BLaER1 treated with 17β-estradiol and CSF1 and Interleukin-3, amounts not matched to agents 10 nM and 100 nM (cell line): ENCODE measurements around the gene CXorf66.
"Not testable (repeated sequence)": the region's sequence is repeated elsewhere in the genome, so short reads cannot be mapped to it uniquely, and the experiment has no call there.

Experiments used
- H3K27ac ChIP-seq, 11 experiments: shearing (Covaris generic); formaldehyde crosslinking; 2 replicates each; pipeline ENCODE4 v1.8.1; 2022
- H3K27me3 ChIP-seq, 11 experiments: shearing (Covaris generic); formaldehyde crosslinking; 2 replicates each; pipeline ENCODE4 v1.8.1; 2022
- H3K36me3 ChIP-seq, 11 experiments: shearing (Covaris generic); formaldehyde crosslinking; 2 replicates each; pipeline ENCODE4 v1.8.1; 2022
- H3K4me1 ChIP-seq, 10 experiments: shearing (Covaris generic); formaldehyde crosslinking; 2 replicates each; pipeline ENCODE4 v1.8.1; 2022
- H3K4me2 ChIP-seq, 11 experiments: shearing (Covaris generic); formaldehyde crosslinking; 2 replicates each; pipeline ENCODE4 v1.8.1; 2022
- H3K4me3 ChIP-seq, 10 experiments: shearing (Covaris generic); formaldehyde crosslinking; 2 replicates each; pipeline ENCODE4 v1.8.1; 2022
- H3K9ac ChIP-seq, 11 experiments: shearing (Covaris generic); formaldehyde crosslinking; 2 replicates each; pipeline ENCODE4 v1.8.1; 2022
- H3K9me3 ChIP-seq, 11 experiments: shearing (Covaris generic); formaldehyde crosslinking; replicated peaks in 1 of 11; 2 replicates each; pipeline ENCODE4 v1.8.1; 2022
- H4K20me1 ChIP-seq, 11 experiments: shearing (Covaris generic); formaldehyde crosslinking; 2 replicates each; pipeline ENCODE4 v1.8.1; 2022
- Cebpa-rat ChIP-seq, 11 experiments: shearing (Covaris generic); IDR thresholded peaks; 2 replicates each; pipeline ENCODE4 v1.8.1; 2022

CXorf66 gene, protein sequence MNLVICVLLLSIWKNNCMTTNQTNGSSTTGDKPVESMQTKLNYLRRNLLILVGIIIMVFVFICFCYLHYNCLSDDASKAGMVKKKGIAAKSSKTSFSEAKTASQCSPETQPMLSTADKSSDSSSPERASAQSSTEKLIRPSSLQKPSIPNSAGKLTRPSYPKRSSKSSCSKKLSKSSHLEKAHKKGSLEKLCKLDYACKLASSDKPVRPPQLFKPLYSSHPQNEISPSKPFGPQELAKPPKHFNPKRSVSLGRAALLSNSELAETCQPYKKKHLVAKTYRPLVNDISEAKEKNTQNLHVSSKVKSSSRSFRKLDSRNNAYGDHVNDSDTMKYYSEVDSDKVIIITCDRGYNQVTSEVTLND

GRCh38 chrX:139965421-139965820 lies at the start of gene CXorf66:
TSS of gene CXorf66 (minus strand) at chrX:139965521. CDS start at chrX:139965496, 25 bp downstream.
- no peak within 1 kb of the TSS for H3K27ac ChIP-seq
- H3K4me2 ChIP-seq, result no peak within 1 kb of the TSS
- no peak within 1 kb of the TSS for H3K4me3 ChIP-seq
- no peaks in the 10 kb centered on the region for H3K36me3 ChIP-seq
- H3K9me3 ChIP-seq, result peaks cover 0 to 12% (median 0%) of the 10 kb centered on the region in 11 experiments; a peak in 2 of 22 replicates
- H4K20me1 ChIP-seq, result no peaks in the 10 kb centered on the region
- no peak for TF ChIP-seq Cebpa-rat (IDR thresholded peaks at IDR 0.05)
- H3K27me3 ChIP-seq, result peaks cover 32 to 67% (median 56%) of the 10 kb centered on the region in 11 experiments
- no peaks in the 10 kb centered on the region for H3K4me1 ChIP-seq
- H3K9ac ChIP-seq, result no peak within 1 kb of the TSS

GRCh38 chrX:139982856-139983255 lies 17.5 kb upstream of the CXorf66 start:
- no peaks in the 10 kb centered on the region for H3K36me3 ChIP-seq
- H4K20me1 ChIP-seq, result no peaks in the 10 kb centered on the region
- TF ChIP-seq Cebpa-rat (IDR thresholded peaks at IDR 0.05), result no peak
- no peak overlapping the region for H3K9ac ChIP-seq
- H3K27me3 ChIP-seq, result peaks cover 26 to 87% (median 81%) of the 10 kb centered on the region in 11 experiments
- no peaks in the 10 kb centered on the region for H3K9me3 ChIP-seq
- H3K27ac ChIP-seq, result no peak overlapping the region
- no peak overlapping the region for H3K4me3 ChIP-seq
- no peaks in the 10 kb centered on the region for H3K4me1 ChIP-seq
- no peak overlapping the region for H3K4me2 ChIP-seq

DNA sequence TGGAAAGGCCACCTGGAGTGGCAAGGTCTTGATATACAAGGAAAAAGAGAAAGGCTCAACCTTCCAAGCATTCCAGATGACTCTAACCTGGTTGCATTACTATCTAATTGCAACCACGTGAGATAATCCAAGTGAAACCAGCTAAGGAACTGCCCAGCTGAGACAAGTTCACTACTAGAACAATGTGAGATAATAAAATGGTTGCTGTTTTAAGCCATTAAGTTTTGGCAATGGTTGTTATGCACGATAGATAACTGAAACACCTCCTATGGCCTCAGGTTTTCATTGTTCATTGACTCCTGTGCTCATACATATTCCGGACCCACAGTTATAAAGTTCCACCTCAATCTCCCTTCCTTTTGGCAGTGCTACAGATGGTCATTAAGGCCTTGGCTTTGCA lies 9.2 kb upstream of the CXorf66 start:
- Histone ChIP-seq H4K20me1 (no peaks in the 10 kb centered on the region), H3K9me3 (peaks cover 12 to 19% (median 15%) of the 10 kb centered on the region in 11 experiments; a peak in 21 of 22 replicates), H3K27me3 (peaks cover 16 to 79% (median 63%) of the 10 kb centered on the region in 11 experiments; a peak in 20 of 22 replicates), H3K9ac (no peak overlapping the region), H3K36me3 (no peaks in the 10 kb centered on the region), H3K27ac (no peak overlapping the region), H3K4me3 (no peak overlapping the region), H3K4me2 (no peak overlapping the region), H3K4me1 (no peaks in the 10 kb centered on the region)
- TF ChIP-seq Cebpa-rat (IDR thresholded peaks at IDR 0.05), result no peak

DNA sequence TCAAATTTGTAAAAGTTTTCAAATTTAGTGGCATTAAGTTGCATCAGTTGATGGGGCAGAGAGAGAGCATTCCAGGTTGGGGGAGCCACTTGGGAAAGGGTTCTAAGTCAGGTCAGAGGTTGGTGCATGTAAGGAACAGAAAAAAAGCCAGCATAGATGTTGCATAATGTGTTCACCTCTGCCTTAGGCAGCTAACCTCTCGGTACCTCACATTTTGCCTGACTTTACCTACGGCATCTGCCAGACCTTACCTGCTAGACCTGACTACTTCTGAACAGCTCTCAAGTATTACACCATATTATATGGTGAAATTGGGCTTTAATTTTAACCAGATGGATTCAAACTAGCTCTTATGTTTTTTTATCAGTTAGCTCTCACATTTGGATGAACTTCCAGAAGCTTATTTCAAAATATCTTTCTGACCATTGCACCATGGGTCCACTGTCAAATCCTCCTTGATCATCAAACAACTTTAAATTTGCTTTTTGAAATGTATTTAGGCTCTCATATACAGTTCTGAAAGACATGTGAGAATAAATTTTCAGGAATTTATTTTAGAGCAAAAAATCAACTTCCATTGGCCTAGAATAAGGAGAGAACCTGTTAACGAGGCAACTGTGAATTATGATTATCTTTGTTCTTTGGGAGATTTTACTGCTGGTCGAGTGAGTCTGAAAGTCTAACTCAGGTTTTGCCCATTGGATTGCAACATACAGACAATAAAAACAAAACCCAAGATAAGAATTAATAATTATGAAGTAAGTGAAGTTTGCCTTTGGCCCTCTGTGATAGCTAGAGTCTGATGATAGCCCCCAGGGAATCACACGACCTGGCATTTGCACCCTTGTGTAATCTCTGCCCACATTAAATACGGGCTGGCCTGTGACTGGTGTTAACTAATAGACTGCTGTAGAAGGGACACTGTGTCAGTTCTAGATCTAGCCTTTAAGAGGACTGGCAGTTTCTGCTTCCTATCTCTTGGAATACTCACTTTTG lies 7.6 kb upstream of the CXorf66 start:
- peaks cover 12 to 19% (median 15%) of the 10 kb centered on the region in 11 experiments; a peak in 21 of 22 replicates for H3K9me3 ChIP-seq
- H3K27ac ChIP-seq, result no peak overlapping the region
- no peaks in the 10 kb centered on the region for H3K4me1 ChIP-seq
- TF ChIP-seq Cebpa-rat (IDR thresholded peaks at IDR 0.05), result no peak
- H3K9ac ChIP-seq, result no peak overlapping the region
- no peaks in the 10 kb centered on the region for H4K20me1 ChIP-seq
- no peak overlapping the region for H3K4me3 ChIP-seq
- H3K27me3 ChIP-seq, result peaks cover 14 to 82% (median 56%) of the 10 kb centered on the region in 11 experiments; a peak in 20 of 22 replicates
- H3K4me2 ChIP-seq, result no peak overlapping the region
- H3K36me3 ChIP-seq, result no peaks in the 10 kb centered on the region

DNA sequence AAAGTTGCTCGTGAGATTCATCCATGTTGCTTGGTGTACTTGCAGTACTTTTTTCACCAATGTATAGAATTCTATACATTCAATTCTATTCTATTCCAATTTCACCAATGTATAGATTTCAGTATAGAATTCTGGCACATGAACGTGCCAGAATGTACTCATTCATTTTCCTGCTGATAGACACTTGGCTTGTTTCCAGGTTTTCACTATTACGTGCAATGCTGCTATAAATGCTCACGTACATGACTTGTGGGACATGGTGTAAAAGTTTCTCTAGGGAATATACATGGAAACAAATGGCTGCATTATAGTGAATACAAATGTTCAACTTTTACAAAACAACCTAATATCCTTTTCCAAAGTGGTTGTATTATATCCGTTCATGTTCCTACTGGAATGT lies 6.8 kb upstream of the CXorf66 start:
- H3K9ac ChIP-seq, result no peak overlapping the region
- peaks cover 16 to 84% (median 58%) of the 10 kb centered on the region in 11 experiments; a peak in 20 of 22 replicates for H3K27me3 ChIP-seq
- H4K20me1 ChIP-seq, result no peaks in the 10 kb centered on the region
- no peak overlapping the region for H3K4me2 ChIP-seq
- no peaks in the 10 kb centered on the region for H3K36me3 ChIP-seq
- TF ChIP-seq Cebpa-rat (IDR thresholded peaks at IDR 0.05), result no peak
- peaks cover 10 to 14% (median 11%) of the 10 kb centered on the region in 11 experiments; a peak in 21 of 22 replicates for H3K9me3 ChIP-seq
- H3K4me3 ChIP-seq, result no peak overlapping the region
- H3K4me1 ChIP-seq, result no peaks in the 10 kb centered on the region
- H3K27ac ChIP-seq, result no peak overlapping the region

- Histone ChIP-seq H3K9ac (no peak overlapping the region), H3K27ac (no peak overlapping the region), H4K20me1 (no peaks in the 10 kb centered on the region)
Observed at GRCh38 chrX:139971394-139971749, 6.1 kb upstream of the CXorf66 start.

DNA sequence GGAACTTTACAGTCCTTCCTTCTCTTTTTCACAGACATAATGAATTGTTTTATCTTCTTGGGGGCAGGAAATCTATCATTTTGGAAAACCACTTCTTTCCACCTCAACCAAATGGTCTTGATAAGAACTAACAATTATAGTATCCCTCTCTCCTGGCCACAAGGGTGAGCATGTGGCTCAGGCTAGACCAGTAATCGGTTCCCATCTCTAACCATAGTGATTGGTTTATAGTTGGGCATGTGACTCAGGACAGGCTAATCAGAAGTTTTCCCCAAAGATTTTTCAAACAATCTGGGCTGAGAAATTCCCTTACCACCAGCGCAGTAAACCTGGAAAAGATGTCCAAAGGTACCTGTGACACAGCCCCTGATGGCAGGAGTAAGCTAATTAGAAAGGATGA lies 4.0 kb upstream of the CXorf66 start:
- H3K27ac ChIP-seq, result no peak overlapping the region
- no peak overlapping the region for H3K4me2 ChIP-seq
- no peaks in the 10 kb centered on the region for H4K20me1 ChIP-seq
- H3K27me3 ChIP-seq, result peaks cover 20 to 67% (median 55%) of the 10 kb centered on the region in 11 experiments; a peak in 20 of 22 replicates
- H3K4me1 ChIP-seq, result no peaks in the 10 kb centered on the region
- H3K9me3 ChIP-seq, result peaks cover 0 to 3% (median 0%) of the 10 kb centered on the region in 11 experiments; a peak in 2 of 22 replicates
- TF ChIP-seq Cebpa-rat (IDR thresholded peaks at IDR 0.05), result no peak
- H3K4me3 ChIP-seq, result no peak overlapping the region
- H3K36me3 ChIP-seq, result no peaks in the 10 kb centered on the region
- no peak overlapping the region for H3K9ac ChIP-seq

More at GRCh38 chrX:139971394-139971749, 6.1 kb upstream of the CXorf66 start:
- Histone ChIP-seq H3K9me3 (peaks cover 3 to 7% (median 5%) of the 10 kb centered on the region in 11 experiments; a peak in 15 of 22 replicates), H3K4me1 (no peaks in the 10 kb centered on the region), H3K36me3 (no peaks in the 10 kb centered on the region), H3K4me3 (no peak overlapping the region), H3K4me2 (no peak overlapping the region), H3K27me3 (peaks cover 20 to 85% (median 58%) of the 10 kb centered on the region in 11 experiments; a peak in 20 of 22 replicates)
- TF ChIP-seq Cebpa-rat (IDR thresholded peaks at IDR 0.05), result no peak

- H3K9me3 ChIP-seq, result peaks cover 0 to 4% (median 0%) of the 10 kb centered on the region in 11 experiments; a peak in 2 of 22 replicates
- no peak overlapping the region for H3K9ac ChIP-seq
- H3K36me3 ChIP-seq, result no peaks in the 10 kb centered on the region
- H3K4me3 ChIP-seq, result no peak overlapping the region
- H3K4me2 ChIP-seq, result no peak overlapping the region
- H3K27me3 ChIP-seq, result peaks cover 24 to 60% (median 48%) of the 10 kb centered on the region in 11 experiments; a peak in 20 of 22 replicates
- no peaks in the 10 kb centered on the region for H4K20me1 ChIP-seq
- H3K27ac ChIP-seq, result no peak overlapping the region
- no peaks in the 10 kb centered on the region for H3K4me1 ChIP-seq
- no peak for TF ChIP-seq Cebpa-rat (IDR thresholded peaks at IDR 0.05)
Observed at GRCh38 chrX:139967750-139968149, 2.4 kb upstream of the CXorf66 start.

GRCh38 chrX:139967300-139967699 lies 2.0 kb upstream of the CXorf66 start:
- H3K36me3 ChIP-seq, result no peaks in the 10 kb centered on the region
- no peak overlapping the region for H3K27ac ChIP-seq
- H3K27me3 ChIP-seq, result peaks cover 24 to 60% (median 49%) of the 10 kb centered on the region in 11 experiments; a peak in 20 of 22 replicates
- no peak overlapping the region for H3K4me3 ChIP-seq
- no peak overlapping the region for H3K4me2 ChIP-seq
- TF ChIP-seq Cebpa-rat (IDR thresholded peaks at IDR 0.05), result no peak
- no peaks in the 10 kb centered on the region for H3K4me1 ChIP-seq
- H3K9ac ChIP-seq, result no peak overlapping the region
- peaks cover 0 to 4% (median 0%) of the 10 kb centered on the region in 11 experiments; a peak in 2 of 22 replicates for H3K9me3 ChIP-seq
- H4K20me1 ChIP-seq, result no peaks in the 10 kb centered on the region

DNA sequence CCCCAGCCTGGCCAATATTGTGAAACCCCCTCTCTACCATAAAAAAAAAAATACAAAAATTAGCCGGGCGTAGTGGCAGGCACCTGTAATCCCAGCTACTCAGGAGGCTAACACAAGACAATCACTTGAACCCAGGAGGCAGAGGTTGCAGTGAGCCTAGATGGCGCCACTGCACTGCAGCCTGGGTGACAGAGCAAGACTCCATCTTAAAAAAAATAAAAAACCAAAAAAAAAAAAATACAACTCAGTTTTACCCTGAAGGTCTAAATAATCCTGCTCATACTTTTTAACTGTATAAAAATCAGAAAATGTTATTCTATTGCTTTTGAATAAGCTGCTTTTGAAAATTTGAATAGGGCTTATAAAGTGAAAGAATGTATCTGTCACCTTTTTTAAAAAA lies 838 bp upstream of the CXorf66 start:
- not testable (repeated sequence) for H4K20me1 ChIP-seq, H3K4me1 ChIP-seq, H3K9ac ChIP-seq, H3K36me3 ChIP-seq, H3K4me2 ChIP-seq, H3K9me3 ChIP-seq, H3K4me3 ChIP-seq, H3K27ac ChIP-seq
- H3K27me3 ChIP-seq, result peaks cover 26 to 63% (median 50%) of the 10 kb centered on the region in 11 experiments

DNA sequence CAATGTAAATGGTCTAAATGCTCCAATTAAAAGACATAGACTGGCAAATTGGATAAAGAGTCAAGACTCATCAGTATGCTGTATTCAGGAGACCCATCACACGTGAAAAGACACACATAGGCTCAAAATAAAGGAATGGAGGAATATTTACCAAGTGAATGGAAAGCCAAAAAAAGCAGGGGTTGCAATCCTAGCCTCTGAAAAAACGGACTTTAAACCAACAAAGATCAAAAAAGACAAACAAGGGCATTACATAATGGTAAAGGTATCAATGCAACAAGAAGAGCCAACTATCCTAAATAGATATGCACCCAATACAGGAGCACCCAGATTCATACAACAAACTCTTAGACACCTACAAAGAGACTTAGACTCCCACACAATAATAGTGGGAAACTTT lies 4.2 kb downstream of the CXorf66 start:
- H3K36me3 ChIP-seq, H3K4me2 ChIP-seq, H3K9ac ChIP-seq, H3K4me3 ChIP-seq, H3K27ac ChIP-seq, H3K4me1 ChIP-seq, H4K20me1 ChIP-seq: not testable (repeated sequence)
- H3K9me3 ChIP-seq, result peaks cover 0 to 14% (median 0%) of the 10 kb centered on the region in 11 experiments; a peak in 1 of 22 replicates
- peaks cover 39 to 78% (median 68%) of the 10 kb centered on the region in 11 experiments for H3K27me3 ChIP-seq
